GM20000 (cell line): ENCODE measurements around the gene ADD1.
"Not testable (repeated sequence)": the region's sequence is repeated elsewhere in the genome, so short reads cannot be mapped to it uniquely, and the experiment has no call there.

Experiments used
- DNase-seq: peaks from one replicate; pipeline ENCODE4 v3.0.0; 2012; ENCODE audit warnings: low spot score
- TF ChIP-seq, protein P1 (sequence below): IDR thresholded peaks from 2 replicates; pipeline ENCODE4 v1.5.1; 2012; ENCODE audit warnings: mild to moderate bottlenecking, control low read depth; ENCODE audit errors: extremely low read depth, missing control alignments

Gene ADD1

DNA sequence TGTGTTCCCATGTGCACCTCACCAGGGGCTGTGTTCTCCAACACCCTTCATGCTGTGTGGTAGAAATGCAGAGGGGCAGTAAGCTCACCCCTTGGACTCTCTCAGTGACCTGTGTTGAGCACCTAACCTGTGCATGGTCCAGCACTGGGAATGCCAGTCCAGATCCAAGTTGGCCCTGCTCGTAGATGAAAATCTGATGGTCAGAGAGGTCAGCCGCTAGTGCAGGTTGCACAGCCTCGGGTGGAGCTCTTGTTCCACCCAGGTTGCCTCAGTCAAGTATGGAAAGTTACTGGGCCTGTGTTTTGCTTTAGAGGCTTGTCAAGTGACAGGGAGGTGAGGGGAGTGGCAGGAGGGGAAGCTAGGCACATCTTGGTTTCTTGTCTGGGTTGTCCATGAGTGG is 68.2 kb downstream of the ADD1 start:
- TF ChIP-seq, protein P1, sequence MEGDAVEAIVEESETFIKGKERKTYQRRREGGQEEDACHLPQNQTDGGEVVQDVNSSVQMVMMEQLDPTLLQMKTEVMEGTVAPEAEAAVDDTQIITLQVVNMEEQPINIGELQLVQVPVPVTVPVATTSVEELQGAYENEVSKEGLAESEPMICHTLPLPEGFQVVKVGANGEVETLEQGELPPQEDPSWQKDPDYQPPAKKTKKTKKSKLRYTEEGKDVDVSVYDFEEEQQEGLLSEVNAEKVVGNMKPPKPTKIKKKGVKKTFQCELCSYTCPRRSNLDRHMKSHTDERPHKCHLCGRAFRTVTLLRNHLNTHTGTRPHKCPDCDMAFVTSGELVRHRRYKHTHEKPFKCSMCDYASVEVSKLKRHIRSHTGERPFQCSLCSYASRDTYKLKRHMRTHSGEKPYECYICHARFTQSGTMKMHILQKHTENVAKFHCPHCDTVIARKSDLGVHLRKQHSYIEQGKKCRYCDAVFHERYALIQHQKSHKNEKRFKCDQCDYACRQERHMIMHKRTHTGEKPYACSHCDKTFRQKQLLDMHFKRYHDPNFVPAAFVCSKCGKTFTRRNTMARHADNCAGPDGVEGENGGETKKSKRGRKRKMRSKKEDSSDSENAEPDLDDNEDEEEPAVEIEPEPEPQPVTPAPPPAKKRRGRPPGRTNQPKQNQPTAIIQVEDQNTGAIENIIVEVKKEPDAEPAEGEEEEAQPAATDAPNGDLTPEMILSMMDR = no peak
- DNase-seq = no peak

DNA sequence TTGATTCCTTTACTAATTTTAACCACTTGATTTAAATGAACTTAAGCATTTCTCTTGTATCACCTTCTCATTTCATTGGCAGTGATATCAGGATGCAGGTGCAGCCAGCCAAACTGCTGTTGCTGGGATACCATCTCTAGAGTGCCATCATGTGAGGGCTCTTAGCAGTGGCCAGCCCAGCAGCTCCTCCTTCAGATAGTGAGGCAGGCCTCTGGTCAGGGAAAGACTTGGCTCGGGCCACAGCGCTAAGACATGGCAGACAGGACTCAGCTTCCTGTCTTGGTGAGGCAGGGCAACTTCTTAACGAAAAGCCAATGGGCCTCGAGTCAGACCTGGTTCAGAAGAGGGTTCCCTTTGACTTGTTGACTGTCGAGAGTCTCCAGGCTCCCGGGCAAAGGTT is 69.5 kb downstream of the ADD1 start:
- no peak for DNase-seq
- TF ChIP-seq, protein P1 = no peak

GRCh38 chr4:2914256-2915126 is 70.8 kb downstream of the ADD1 start:
- DNase-seq = no peak
- TF ChIP-seq, protein P1 = no peak

DNA sequence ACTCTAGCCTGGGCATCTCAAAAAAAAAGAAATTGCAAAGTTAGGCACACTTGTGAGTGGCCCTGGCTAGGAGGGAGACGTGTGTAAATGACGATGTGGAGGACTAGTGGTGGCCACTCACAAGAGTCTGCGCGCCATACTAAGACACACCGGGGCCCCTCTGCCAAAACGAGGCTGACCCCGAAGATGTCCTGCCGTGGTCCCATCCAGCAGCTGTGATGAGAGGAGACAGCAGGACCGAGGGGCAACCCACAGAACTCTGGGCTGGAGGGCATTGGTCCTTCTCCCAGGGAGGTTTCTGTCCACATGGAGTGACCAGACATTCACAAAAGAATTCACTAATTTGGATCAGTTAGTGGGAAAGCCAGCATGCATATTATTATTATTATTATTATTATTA is 72.1 kb downstream of the ADD1 start:
- TF ChIP-seq, protein P1 = no peak
- DNase-seq = no peak

- DNase-seq = not testable (repeated sequence)
These were observed 73.1 kb downstream of the ADD1 start for GRCh38 chr4:2916696-2917095.

DNA sequence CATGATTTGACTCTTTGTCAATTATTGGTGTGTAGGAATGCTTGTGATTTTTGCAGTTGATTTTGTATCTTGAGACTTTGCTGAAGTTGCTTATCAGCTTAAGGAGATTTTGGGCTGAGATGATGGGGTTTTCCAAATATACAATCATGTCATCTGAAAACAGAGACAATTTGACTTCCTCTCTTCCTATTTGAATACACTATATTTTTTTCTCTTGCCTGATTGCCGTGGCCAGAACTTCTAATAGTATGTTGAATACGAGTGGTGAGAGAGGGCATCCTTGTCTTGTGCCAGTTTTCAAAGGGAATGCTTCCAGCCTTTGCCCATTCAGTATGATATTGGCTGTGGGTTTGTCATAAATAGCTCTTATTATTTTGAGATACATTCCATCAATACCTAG is 74.7 kb downstream of the ADD1 start:
- not testable (repeated sequence) for DNase-seq

GRCh38 chr4:2918714-2919113 is 75.1 kb downstream of the ADD1 start:
- DNase-seq = not testable (repeated sequence)

GRCh38 chr4:2922453-2923101 is 78.9 kb downstream of the ADD1 start:
- not testable (repeated sequence) for DNase-seq

DNA sequence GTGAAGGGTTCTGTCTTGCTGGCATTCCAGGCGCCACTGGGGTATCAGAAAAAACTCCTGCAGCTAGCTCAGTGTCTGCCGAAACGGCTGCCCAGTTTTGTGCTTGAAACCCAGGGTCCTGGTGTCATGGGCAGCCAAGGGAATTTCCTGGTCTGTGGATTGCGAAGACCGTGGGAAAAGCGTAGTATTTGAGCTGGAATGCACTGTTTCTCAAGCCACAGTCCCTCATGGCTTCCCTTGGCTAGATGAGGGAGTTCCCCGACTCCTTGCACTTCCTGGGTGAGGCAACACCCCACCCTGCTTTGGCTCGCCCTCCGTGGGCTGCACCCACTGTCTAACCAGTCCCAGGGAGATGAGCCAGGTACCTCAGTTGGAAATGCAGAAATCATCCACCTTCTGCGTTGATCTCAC is 79.5 kb downstream of the ADD1 start:
- no peak for DNase-seq
- TF ChIP-seq, protein P1 = no peak
